Astrocyte of the cerebellum (primary cell): ENCODE measurements around the gene ZNF417.
A peak's percentile ranks its signal among the peaks of the same experiment; 100 is the strongest.
"Not testable (repeated sequence)": the region's sequence is repeated elsewhere in the genome, so short reads cannot be mapped to it uniquely, and the experiment has no call there.

Experiments used
- DNase-seq: peaks from one replicate; pipeline ENCODE4 v3.0.0-alpha.2; 2011; ENCODE audit warnings: low read depth
- H3K4me3 ChIP-seq: 2 replicates; pipeline ENCODE4 v1.5.1; 2011; ENCODE audit warnings: mild to moderate bottlenecking, low read depth, low read length, moderate library complexity
- in situ Hi-C: cut with HindIII; loops from 2 replicates; pipeline ENCODE4 v1.10.0; 2017; ENCODE audit warnings: low sequenced_read_pairs
- TF ChIP-seq, protein P1 (sequence below): IDR thresholded peaks from 2 replicates; pipeline ENCODE4 v1.5.1; 2012; ENCODE audit warnings: low read length, low read depth, moderate library complexity, mild to moderate bottlenecking; ENCODE audit errors: missing control alignments

Gene ZNF417

DNA sequence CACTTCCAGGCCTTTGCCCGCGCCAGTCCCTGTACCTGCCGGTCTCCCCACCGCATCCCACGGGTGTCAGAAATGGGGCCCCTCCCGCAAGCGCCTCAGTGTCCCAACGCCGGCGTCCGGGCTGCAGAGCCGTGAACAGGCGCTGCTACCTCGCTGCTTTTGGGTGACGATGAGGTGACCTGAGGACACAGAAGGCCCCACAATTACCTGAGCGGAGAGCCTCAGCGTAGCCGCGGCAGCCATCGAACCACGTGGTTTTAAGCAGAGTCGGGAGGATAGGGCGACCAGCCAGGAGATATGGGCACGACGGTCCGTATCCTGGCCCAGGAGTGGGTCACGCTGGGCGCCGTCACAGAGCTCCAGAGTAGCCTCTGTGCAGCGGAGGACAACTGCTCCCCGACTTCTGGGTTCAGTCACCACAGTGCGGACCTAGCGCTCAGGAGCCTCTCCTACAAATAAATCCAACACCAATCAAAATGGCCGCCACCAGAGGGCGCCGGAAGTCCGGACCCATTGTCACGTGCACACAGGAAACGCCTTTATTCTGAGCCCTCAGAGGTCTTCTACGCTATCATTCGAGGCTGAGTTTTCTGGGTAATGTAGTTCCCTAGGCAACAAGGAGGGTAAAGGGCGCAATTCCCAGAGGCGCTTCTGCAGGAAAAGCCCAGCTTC is 27.7 kb downstream of the ZNF417 start, which contains the start of gene ZNF814:
ZNF814 (minus strand) TSS at position 478 of the 672 bp plus-strand sequence; CDS start at position 243, 235 bp downstream.
- peak; percentile 61 for DNase-seq
- in situ Hi-C loops: no loop called here
- TF ChIP-seq, protein P1, sequence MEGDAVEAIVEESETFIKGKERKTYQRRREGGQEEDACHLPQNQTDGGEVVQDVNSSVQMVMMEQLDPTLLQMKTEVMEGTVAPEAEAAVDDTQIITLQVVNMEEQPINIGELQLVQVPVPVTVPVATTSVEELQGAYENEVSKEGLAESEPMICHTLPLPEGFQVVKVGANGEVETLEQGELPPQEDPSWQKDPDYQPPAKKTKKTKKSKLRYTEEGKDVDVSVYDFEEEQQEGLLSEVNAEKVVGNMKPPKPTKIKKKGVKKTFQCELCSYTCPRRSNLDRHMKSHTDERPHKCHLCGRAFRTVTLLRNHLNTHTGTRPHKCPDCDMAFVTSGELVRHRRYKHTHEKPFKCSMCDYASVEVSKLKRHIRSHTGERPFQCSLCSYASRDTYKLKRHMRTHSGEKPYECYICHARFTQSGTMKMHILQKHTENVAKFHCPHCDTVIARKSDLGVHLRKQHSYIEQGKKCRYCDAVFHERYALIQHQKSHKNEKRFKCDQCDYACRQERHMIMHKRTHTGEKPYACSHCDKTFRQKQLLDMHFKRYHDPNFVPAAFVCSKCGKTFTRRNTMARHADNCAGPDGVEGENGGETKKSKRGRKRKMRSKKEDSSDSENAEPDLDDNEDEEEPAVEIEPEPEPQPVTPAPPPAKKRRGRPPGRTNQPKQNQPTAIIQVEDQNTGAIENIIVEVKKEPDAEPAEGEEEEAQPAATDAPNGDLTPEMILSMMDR: no peak

DNA sequence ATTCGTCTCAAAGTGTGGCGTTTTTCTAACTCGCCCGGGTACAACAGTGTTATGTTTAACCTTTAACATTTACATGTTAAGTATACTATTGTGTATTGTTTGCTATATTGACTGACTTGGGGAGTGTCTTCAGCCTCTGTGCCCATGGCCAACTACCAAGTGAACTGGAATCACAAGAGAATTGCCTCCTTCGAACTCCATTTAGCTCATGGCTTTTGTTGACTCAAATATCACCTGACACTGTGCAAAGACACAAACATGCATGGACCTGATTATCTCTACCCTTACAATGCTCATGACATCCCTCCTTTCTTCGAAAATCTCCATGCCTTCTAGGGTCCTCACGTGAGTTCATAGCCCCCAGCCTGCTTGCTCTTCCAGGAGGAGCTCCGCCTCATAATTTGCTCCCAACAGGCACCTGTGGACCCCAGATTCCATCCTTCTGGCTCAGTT is 28.3 kb downstream of the ZNF417 start:
- peak overlapping the region; percentile 86 for H3K4me3 ChIP-seq
- in situ Hi-C loops: no loop called here
- DNase-seq: no peak
- TF ChIP-seq, protein P1: no peak

More for the DNA sequence above, 27.7 kb downstream of the ZNF417 start, which contains the start of gene ZNF814:
- H3K4me3 ChIP-seq: peak within 1 kb of the TSS; percentile 86

DNA sequence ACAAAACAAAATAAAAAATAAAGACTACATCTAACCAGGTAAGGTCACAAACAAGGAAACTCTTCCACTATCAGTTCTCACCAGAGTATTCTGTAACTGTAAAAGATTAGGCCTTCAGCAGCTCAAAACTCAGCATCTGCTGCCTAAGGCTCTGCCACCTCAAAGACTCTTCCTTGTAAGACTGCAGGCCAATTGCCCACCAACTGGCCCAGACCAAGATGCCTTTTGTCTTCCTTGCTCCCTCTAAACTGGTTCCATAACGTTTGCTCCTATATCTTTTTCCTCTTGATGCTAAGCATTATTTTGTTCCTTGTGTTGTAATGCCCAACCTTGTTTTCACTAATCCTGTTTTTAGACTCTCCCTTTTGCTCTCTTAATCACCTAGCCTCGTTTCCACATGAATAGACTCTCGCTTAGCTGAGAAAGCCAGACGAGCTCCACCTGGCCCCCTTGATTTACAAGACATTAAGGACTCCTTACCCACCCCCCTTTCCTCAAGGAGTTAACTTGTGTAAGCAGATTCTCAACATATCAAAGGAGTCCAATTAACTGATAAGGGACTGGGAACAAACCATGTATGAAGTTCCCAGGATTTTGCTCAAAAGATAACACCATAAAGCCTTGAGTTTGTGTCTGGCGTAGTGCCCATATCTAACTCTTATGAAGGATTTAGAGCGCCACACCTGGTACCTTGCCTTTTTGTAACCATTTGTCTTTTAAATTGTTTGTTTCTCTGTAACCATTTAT is 29.0 kb downstream of the ZNF417 start:
- TF ChIP-seq, protein P1: no peak
- in situ Hi-C loops: no loop called here
- peak overlapping the region; percentile 86 for H3K4me3 ChIP-seq
- DNase-seq: no peak

DNA sequence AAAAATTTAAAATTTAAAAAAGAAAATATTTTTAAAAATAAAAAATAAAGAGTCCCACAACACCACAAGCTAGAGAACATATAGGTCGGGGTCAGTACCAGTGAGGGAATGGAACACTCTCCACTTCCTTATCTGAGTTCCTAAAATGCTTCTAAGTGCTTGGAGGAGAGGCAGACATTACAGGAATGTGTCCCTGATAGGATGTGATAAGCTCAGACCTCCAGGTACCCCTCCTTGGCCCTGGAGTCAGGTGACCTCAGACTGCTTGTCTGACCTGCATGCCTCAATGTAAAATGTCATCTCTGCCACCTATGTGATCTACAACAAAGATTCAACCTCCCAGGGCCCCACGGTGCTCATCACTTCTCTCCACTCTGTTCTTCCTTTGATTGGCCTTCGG is 30.3 kb downstream of the ZNF417 start:
- no peak overlapping the region for H3K4me3 ChIP-seq
- DNase-seq: no peak
- in situ Hi-C loops: no loop called here
- TF ChIP-seq, protein P1: no peak

DNA sequence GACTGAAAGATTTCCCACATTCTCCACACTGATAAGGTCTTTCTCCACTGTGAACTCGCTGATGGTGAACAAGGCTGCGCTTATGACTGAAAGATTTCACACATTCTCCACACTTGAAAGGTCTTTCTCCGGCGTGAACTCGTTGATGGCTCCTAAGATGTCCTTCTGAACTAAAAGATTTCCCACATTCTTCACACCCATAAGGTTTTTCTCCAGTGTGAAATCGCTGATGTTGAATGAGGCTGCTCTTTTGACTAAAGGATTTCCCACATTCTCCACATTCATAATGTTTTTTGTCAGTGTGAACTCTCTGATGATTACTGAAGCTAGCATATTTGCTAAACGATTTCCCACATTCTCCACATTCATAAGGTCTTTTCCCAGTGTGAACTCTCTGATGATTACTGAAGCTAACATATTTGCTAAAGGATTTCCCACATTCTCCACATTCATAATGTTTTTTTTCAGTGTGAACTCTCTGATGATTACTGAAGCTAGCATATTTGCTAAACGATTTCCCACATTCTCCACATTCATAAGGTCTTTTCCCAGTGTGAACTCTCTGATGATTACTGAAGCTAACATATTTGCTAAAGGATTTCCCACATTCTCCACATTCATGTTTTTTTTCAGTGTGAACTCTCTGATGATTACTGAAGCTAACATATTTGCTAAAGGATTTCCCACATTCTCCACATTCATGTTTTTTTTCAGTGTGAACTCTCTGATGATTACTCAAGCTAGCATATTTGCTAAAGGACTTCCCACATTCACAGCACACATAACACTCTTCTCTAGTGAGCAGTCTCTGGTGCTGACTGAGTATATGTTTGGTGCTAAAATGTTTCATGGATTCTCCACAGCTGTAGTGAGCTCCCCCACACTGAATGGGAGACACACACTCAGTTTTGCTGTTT is 42.3 kb downstream of the ZNF417 start:
- in situ Hi-C loops, H3K4me3 ChIP-seq, DNase-seq: not testable (repeated sequence)

DNA sequence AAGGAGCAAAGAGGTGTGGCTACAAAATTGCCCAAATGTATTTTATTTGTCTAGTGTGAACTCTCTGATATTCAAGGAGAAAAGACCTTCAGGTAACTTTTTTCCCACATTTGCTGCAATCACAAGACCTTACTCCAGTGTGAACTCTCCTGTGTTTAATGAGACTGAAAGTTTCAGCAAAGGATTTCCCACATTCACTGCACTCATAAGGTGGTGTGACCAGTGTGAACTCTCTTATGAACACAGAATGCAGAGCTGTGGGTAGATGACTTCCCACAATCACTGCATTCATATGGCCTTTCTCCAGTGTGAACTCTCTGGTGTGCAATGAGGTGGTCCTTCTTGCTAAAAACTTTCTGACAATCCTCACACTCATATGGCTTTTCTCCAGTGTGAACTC is 43.9 kb downstream of the ZNF417 start:
- TF ChIP-seq, protein P1: no peak
- DNase-seq: no peak
- in situ Hi-C loops: no loop called here
- no peak overlapping the region for H3K4me3 ChIP-seq
